Loucy (cell line): Measurements from ENCODE around the gene TDP1.
A peak's percentile ranks its signal among the peaks of the same experiment; 100 is the strongest.

ENCODE experiments used
- H2AFZ ChIP-seq: fragments of 200-600 bp; sonication (generic); 2 replicates; pipeline ENCODE4 v1.6.0; 2016; ENCODE audit warnings: antibody characterized with exemption, mild to moderate bottlenecking, low read length, moderate library complexity
- H3F3A ChIP-seq: fragments of 200-600 bp; 2 replicates; pipeline ENCODE4 v1.6.0; 2016; ENCODE audit warnings: antibody characterized with exemption, low read depth, mild to moderate bottlenecking
- H3K27me3 ChIP-seq: fragments of 200-600 bp; sonication (generic); 2 replicates; pipeline ENCODE4 v1.6.1; 2014; ENCODE audit warnings: low read length, mild to moderate bottlenecking; ENCODE audit not compliant: insufficient read depth, poor library complexity, severe bottlenecking
- H3K36me3 ChIP-seq: fragments of 200-600 bp; sonication (generic); 2 replicates; pipeline ENCODE4 v1.6.1; 2016; ENCODE audit warnings: low read length; ENCODE audit not compliant: insufficient read depth
- H3K4me1 ChIP-seq: fragments of 200-600 bp; sonication (generic); 2 replicates; pipeline ENCODE4 v1.5.1; 2014; ENCODE audit warnings: low read length, mild to moderate bottlenecking; ENCODE audit not compliant: insufficient read depth, poor library complexity, severe bottlenecking
- H3K4me2 ChIP-seq: fragments of 200-600 bp; sonication (generic); 2 replicates; pipeline ENCODE4 v1.6.0; 2014; ENCODE audit warnings: antibody characterized with exemption, low read length, low read depth, mild to moderate bottlenecking; ENCODE audit not compliant: poor library complexity, severe bottlenecking
- H3K4me3 ChIP-seq: fragments of 200-600 bp; sonication (generic); 2 replicates; pipeline ENCODE4 v1.5.1; 2014; ENCODE audit warnings: low read length, mild to moderate bottlenecking, mixed read lengths; ENCODE audit not compliant: poor library complexity, severe bottlenecking
- H3K79me2 ChIP-seq: fragments of 200-600 bp; sonication (generic); 2 replicates; pipeline ENCODE4 v1.6.1; 2014; ENCODE audit warnings: low read length; ENCODE audit not compliant: insufficient read depth
- H3K9ac ChIP-seq: fragments of 200-600 bp; sonication (generic); 2 replicates; pipeline ENCODE4 v1.6.0; 2014; ENCODE audit warnings: mild to moderate bottlenecking, low read depth, low read length, moderate library complexity; ENCODE audit not compliant: poor library complexity, severe bottlenecking
- H3K9me2 ChIP-seq: fragments of 200-600 bp; sonication (generic); replicated peaks from 2 replicates; pipeline ENCODE4 v1.6.1; 2016; ENCODE audit warnings: low read depth, low read length, mixed read lengths
- H3K9me3 ChIP-seq: fragments of 200-600 bp; sonication (generic); 2 replicates; pipeline ENCODE4 v1.6.1; 2014; ENCODE audit warnings: mild to moderate bottlenecking, antibody characterized with exemption, low read length, low read depth; ENCODE audit not compliant: insufficient read depth
- H4K20me1 ChIP-seq: fragments of 200-600 bp; sonication (generic); 2 replicates; pipeline ENCODE4 v1.6.0; 2014; ENCODE audit warnings: antibody characterized with exemption, low read length, mild to moderate bottlenecking; ENCODE audit not compliant: insufficient read depth, poor library complexity, severe bottlenecking
- EZH2phosphoT487 ChIP-seq: fragments of 200-600 bp; IDR thresholded peaks from 2 replicates; pipeline ENCODE4 v1.6.1; 2018; ENCODE audit warnings: antibody characterized with exemption, mild to moderate bottlenecking, moderate library complexity, borderline replicate concordance
- TF ChIP-seq, protein P1 (sequence below): fragments of 200-600 bp; sonication (generic); conservative IDR thresholded peaks from 2 replicates; pipeline ENCODE4 v1.5.1; 2014; ENCODE audit warnings: mild to moderate bottlenecking, antibody characterized with exemption, low read length

Gene TDP1

GRCh38 chr14:89915114-89915878 is 40.4 kb upstream of the TDP1 start:
- Histone ChIP-seq H3K9ac (no peak overlapping the region), H2AFZ (no peak overlapping the region), H3F3A (no peaks in the 10 kb centered on the region), H3K9me3 (no peaks in the 10 kb centered on the region), H3K36me3 (no peaks in the 10 kb centered on the region), H3K4me3 (no peak overlapping the region), H3K9me2 (no peaks in the 10 kb centered on the region), H3K27me3 (no peaks in the 10 kb centered on the region), H3K79me2 (no peaks in the 10 kb centered on the region), H3K4me1 (no peaks in the 10 kb centered on the region), H3K4me2 (no peak overlapping the region), H4K20me1 (no peaks in the 10 kb centered on the region)
- TF ChIP-seq, protein P1, sequence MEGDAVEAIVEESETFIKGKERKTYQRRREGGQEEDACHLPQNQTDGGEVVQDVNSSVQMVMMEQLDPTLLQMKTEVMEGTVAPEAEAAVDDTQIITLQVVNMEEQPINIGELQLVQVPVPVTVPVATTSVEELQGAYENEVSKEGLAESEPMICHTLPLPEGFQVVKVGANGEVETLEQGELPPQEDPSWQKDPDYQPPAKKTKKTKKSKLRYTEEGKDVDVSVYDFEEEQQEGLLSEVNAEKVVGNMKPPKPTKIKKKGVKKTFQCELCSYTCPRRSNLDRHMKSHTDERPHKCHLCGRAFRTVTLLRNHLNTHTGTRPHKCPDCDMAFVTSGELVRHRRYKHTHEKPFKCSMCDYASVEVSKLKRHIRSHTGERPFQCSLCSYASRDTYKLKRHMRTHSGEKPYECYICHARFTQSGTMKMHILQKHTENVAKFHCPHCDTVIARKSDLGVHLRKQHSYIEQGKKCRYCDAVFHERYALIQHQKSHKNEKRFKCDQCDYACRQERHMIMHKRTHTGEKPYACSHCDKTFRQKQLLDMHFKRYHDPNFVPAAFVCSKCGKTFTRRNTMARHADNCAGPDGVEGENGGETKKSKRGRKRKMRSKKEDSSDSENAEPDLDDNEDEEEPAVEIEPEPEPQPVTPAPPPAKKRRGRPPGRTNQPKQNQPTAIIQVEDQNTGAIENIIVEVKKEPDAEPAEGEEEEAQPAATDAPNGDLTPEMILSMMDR, result peak; percentile 99
- no peak for TF ChIP-seq EZH2phosphoT487

- no peaks in the 10 kb centered on the region for H3K79me2 ChIP-seq
- 0 out of 2 replicates have a peak, but pooled peaks cover 2% of the 10 kb centered on the region for H3K36me3 ChIP-seq
- no peaks in the 10 kb centered on the region for H3K27me3 ChIP-seq
- H3K9ac ChIP-seq, result no peak overlapping the region
- no peak overlapping the region for H3K4me3 ChIP-seq
- H4K20me1 ChIP-seq, result no peaks in the 10 kb centered on the region
- TF ChIP-seq, protein P1, result no peak
- no peak for TF ChIP-seq EZH2phosphoT487
- no peak overlapping the region for H3K4me2 ChIP-seq
- H3K9me3 ChIP-seq, result no peaks in the 10 kb centered on the region
- H3K9me2 ChIP-seq, result no peaks in the 10 kb centered on the region
- no peak overlapping the region for H2AFZ ChIP-seq
- no peaks in the 10 kb centered on the region for H3F3A ChIP-seq
- H3K4me1 ChIP-seq, result no peaks in the 10 kb centered on the region
Observed at GRCh38 chr14:89918721-89919120, 37.0 kb upstream of the TDP1 start.

- no peaks in the 10 kb centered on the region for H4K20me1 ChIP-seq
- TF ChIP-seq EZH2phosphoT487, result no peak
- TF ChIP-seq, protein P1, result no peak
- H3K79me2 ChIP-seq, result no peaks in the 10 kb centered on the region
- no peak overlapping the region for H3K4me2 ChIP-seq
- H3K27me3 ChIP-seq, result no peaks in the 10 kb centered on the region
- H2AFZ ChIP-seq, result no peak overlapping the region
- no peaks in the 10 kb centered on the region for H3F3A ChIP-seq
- no peak overlapping the region for H3K9ac ChIP-seq
- 0 out of 2 replicates have a peak, but pooled peaks cover 2% of the 10 kb centered on the region for H3K36me3 ChIP-seq
- H3K9me3 ChIP-seq, result no peaks in the 10 kb centered on the region
- no peaks in the 10 kb centered on the region for H3K9me2 ChIP-seq
- H3K4me3 ChIP-seq, result no peak overlapping the region
- H3K4me1 ChIP-seq, result no peaks in the 10 kb centered on the region
Observed at GRCh38 chr14:89920056-89920455, 35.7 kb upstream of the TDP1 start.
